ENCODE results near the gene SVOP.

SVOP gene

DNA sequence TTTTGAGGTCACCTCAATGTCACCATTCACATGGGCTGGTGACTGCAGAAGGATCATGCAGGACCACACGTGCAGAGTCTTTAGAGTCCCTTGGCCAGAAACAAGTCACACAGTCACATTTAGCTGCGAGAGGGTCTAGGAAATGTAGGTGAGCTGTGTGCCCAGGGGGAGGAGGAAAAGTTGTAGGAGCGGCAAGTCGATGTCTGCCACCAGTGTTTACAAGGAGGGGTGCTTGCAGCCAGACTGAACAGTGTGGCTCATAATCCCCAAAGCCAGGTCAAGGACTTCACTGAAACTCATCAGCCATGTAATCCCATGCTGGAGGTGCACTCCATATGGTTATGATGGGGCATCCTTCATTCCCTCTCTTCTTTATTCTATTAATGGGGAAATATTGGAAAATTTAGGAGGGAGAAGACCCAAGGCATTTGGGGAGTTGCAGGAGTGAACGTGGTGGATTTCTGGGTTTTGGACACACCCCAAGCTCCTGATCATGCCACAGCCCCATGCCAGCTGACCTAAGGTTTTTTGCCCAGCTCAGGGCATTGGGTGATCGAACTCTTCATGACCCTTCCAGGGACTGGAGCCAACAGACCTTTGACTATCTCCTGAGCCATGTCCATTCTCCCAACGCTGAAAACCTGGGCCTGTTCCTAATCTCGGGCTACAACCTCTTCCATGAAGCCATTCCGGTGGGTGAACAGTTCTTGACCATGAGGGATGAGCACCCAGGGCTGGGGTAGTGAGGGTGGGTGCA is 133.8 kb downstream of the SVOP start:
- no peak overlapping the region for H3K4me2 ChIP-seq
- H3K4me1 ChIP-seq (ENCODE audit: low read depth, poor library complexity, severe bottlenecking) = no peaks in the 10 kb centered on the region
- H3K79me2 ChIP-seq (ENCODE audit: insufficient read depth, low read depth) = no peaks in the 10 kb centered on the region
- no peak overlapping the region for H3K4me3 ChIP-seq (IDR thresholded peaks at IDR 0.05; ENCODE audit: insufficient read depth, low read depth, low read length)
- H2AFZ ChIP-seq (ENCODE audit: low read depth) = no peak overlapping the region
- no peaks in the 10 kb centered on the region for H4K20me1 ChIP-seq (ENCODE audit: insufficient read depth)
- no peaks in the 10 kb centered on the region for H3K27me3 ChIP-seq (ENCODE audit: insufficient read depth, low read depth)
- no peak overlapping the region for H3K9ac ChIP-seq
- H3K27ac ChIP-seq = no peak overlapping the region
- TF ChIP-seq, protein P1, sequence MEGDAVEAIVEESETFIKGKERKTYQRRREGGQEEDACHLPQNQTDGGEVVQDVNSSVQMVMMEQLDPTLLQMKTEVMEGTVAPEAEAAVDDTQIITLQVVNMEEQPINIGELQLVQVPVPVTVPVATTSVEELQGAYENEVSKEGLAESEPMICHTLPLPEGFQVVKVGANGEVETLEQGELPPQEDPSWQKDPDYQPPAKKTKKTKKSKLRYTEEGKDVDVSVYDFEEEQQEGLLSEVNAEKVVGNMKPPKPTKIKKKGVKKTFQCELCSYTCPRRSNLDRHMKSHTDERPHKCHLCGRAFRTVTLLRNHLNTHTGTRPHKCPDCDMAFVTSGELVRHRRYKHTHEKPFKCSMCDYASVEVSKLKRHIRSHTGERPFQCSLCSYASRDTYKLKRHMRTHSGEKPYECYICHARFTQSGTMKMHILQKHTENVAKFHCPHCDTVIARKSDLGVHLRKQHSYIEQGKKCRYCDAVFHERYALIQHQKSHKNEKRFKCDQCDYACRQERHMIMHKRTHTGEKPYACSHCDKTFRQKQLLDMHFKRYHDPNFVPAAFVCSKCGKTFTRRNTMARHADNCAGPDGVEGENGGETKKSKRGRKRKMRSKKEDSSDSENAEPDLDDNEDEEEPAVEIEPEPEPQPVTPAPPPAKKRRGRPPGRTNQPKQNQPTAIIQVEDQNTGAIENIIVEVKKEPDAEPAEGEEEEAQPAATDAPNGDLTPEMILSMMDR (conservative IDR thresholded peaks at IDR 0.05; ENCODE audit: low read depth, low read length) = no peak
- H3K36me3 ChIP-seq (ENCODE audit: insufficient read depth) = no peaks in the 10 kb centered on the region

DNA sequence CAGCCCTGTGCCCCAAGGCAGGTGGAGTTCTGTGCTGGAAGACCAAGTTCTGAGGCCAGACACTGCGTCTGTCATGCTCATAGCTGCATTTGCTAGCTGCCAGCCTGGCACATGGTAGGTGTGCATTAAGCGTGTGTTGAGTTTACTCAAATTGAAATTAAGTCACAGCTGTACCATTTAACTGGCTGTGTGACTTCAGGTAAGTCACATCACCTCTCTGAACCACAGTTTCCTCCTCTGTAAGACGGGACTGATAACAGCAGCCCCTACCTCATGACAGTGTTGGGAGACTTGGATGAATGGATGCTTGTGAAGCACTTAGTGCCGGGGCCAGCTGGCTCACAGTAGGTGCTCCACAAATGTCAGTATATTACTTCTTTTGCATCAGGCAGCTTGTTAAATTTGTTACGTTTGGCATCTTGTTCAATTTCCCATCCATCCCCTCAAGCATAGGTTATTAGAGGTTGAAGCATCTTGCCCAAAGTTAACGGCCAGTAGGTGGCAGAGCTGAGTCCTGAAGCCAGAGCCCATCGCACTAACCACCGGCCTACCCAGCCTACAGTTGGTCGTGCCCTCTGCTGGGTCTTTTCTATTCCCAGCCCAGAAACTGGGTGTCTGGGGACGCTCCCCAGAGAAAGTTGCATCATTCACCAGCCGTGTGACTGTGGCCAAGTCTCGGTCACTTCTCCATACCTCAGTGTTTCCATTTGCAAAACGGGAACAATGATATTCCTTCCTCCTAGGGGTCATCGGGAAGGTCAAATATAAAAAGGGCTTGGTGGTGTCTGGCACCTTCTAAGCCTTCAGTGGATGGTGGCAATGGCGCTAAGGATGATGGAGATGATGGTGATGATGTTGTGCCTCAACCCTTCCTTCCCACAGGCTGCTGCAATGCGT is 136.5 kb downstream of the SVOP start:
- TF ChIP-seq, protein P1 (conservative IDR thresholded peaks at IDR 0.05; ENCODE audit: low read depth, low read length) = peak; percentile 68
- no peaks in the 10 kb centered on the region for H3K4me1 ChIP-seq (ENCODE audit: low read depth, poor library complexity, severe bottlenecking)

DNA sequence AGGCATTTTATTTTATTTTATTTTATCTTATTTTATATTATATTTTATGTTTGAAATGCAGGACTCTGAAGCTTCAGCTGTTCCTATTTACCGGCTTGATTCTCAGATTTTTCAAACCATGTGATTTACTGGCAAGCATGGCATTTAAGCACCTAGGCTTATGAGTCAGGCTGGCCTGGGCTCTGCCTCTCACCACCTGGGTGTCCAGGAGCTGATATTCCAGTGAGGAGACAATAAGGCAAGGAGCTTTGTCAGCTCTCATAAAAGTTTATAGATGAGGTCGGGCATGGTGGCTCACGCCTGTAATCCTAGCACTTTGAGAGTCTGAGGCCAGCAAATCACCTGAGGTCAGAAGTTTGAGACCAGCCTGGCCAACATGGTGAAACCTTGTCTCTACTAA is 138.9 kb downstream of the SVOP start:
- H3K4me2 ChIP-seq = no peak overlapping the region
- no peak overlapping the region for H3K9ac ChIP-seq
- H2AFZ ChIP-seq (ENCODE audit: low read depth) = no peak overlapping the region

More for the DNA sequence above, 136.5 kb downstream of the SVOP start:
- no peaks in the 10 kb centered on the region for H3K27me3 ChIP-seq (ENCODE audit: insufficient read depth, low read depth)
- no peak overlapping the region for H2AFZ ChIP-seq (ENCODE audit: low read depth)
- no peak overlapping the region for H3K9ac ChIP-seq
- no peak overlapping the region for H3K4me3 ChIP-seq (IDR thresholded peaks at IDR 0.05; ENCODE audit: insufficient read depth, low read depth, low read length)
- no peak overlapping the region for H3K4me2 ChIP-seq
- no peak overlapping the region for H3K27ac ChIP-seq
- H3K79me2 ChIP-seq (ENCODE audit: insufficient read depth, low read depth) = no peaks in the 10 kb centered on the region
- no peaks in the 10 kb centered on the region for H4K20me1 ChIP-seq (ENCODE audit: insufficient read depth)
- H3K36me3 ChIP-seq (ENCODE audit: insufficient read depth) = no peaks in the 10 kb centered on the region

DNA sequence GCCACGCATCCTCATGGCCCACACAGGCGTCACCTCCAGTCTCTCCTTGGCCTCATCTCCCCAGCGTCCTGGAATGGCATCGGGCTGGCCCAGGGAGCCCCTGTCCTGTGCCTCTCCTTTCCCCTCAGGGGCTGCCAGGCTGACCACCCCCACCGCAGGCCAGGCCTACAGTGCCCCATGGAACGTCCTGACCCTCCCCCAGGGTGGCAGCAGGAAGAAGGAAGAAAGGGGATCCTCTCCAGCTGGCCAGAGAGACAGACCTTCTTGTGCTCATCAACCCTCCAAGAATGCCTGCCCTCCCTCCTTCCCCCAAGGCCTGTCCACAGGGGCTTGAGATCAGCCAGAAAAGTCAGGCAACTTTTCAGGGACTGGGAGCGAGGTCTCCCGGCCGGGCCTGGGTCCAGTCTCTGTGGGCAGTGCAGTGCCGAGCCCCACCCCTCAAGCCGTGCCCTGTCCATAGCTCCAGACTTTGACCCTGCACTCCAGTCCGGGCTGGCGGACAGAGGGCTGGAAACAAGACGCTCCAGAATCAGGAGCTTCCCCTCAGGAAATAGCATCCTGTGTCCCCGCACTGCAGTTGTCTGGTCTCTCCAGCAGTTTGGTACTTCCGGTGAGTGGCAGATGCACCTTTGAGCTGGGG is 141.1 kb downstream of the SVOP start, which contains the start of gene DAO:
DAO (plus strand) TSS at position 478 of the 640 bp plus-strand sequence. CDS start 4,915 bp downstream, outside the sequence.
- H4K20me1 ChIP-seq (ENCODE audit: insufficient read depth) = no peaks in the 10 kb centered on the region
- TF ChIP-seq, protein P1 (conservative IDR thresholded peaks at IDR 0.05; ENCODE audit: low read depth, low read length) = no peak
- H3K4me2 ChIP-seq = no peak within 1 kb of the TSS
- no peak within 1 kb of the TSS for H3K9ac ChIP-seq
- H3K4me3 ChIP-seq (IDR thresholded peaks at IDR 0.05; ENCODE audit: insufficient read depth, low read depth, low read length) = no peak within 1 kb of the TSS
- H2AFZ ChIP-seq (ENCODE audit: low read depth) = no peak within 1 kb of the TSS
- H3K4me1 ChIP-seq (ENCODE audit: low read depth, poor library complexity, severe bottlenecking) = no peaks in the 10 kb centered on the region
- H3K27ac ChIP-seq = no peak within 1 kb of the TSS
- H3K36me3 ChIP-seq (ENCODE audit: insufficient read depth) = no peaks in the 10 kb centered on the region
- H3K27me3 ChIP-seq (ENCODE audit: insufficient read depth, low read depth) = no peaks in the 10 kb centered on the region
- no peaks in the 10 kb centered on the region for H3K79me2 ChIP-seq (ENCODE audit: insufficient read depth, low read depth)

More for the DNA sequence above, 138.9 kb downstream of the SVOP start:
- Histone ChIP-seq H3K36me3 (ENCODE audit: insufficient read depth) (no peaks in the 10 kb centered on the region), H3K27ac (no peak overlapping the region), H3K4me1 (ENCODE audit: low read depth, poor library complexity, severe bottlenecking) (no peaks in the 10 kb centered on the region), H4K20me1 (ENCODE audit: insufficient read depth) (no peaks in the 10 kb centered on the region), H3K4me3 (IDR thresholded peaks at IDR 0.05; ENCODE audit: insufficient read depth, low read depth, low read length) (no peak overlapping the region), H3K79me2 (ENCODE audit: insufficient read depth, low read depth) (no peaks in the 10 kb centered on the region), H3K27me3 (ENCODE audit: insufficient read depth, low read depth) (no peaks in the 10 kb centered on the region)
- TF ChIP-seq, protein P1 (conservative IDR thresholded peaks at IDR 0.05; ENCODE audit: low read depth, low read length) = no peak
